ENCODE results near the gene CTXN1.
"Not testable (repeated sequence)": the region's sequence is repeated elsewhere in the genome, so short reads cannot be mapped to it uniquely, and the experiment has no call there.

The CTXN1 gene

GRCh38 chr19:7894612-7895309, 31.2 kb downstream of the CTXN1 start:
- DNase-seq (ENCODE audit: low read depth): no peak
- no peak overlapping the region for H3K4me3 ChIP-seq (ENCODE audit: low read length)
- peak; percentile 1 for TF ChIP-seq CTCF (conservative IDR thresholded peaks at IDR 0.05; ENCODE audit: low read depth, low read length)

GRCh38 chr19:7893362-7894101, 32.4 kb downstream of the CTXN1 start:
- H3K4me3 ChIP-seq (ENCODE audit: low read length): not testable (repeated sequence)
- DNase-seq (ENCODE audit: low read depth): peak; percentile 56

- TF ChIP-seq CTCF (conservative IDR thresholded peaks at IDR 0.05; ENCODE audit: low read depth, low read length): no peak
- H3K4me3 ChIP-seq (ENCODE audit: low read length): peak overlapping the region; percentile 71
- no peak for DNase-seq (ENCODE audit: low read depth)
Observed at GRCh38 chr19:7888826-7889217, 37.1 kb downstream of the CTXN1 start.

- DNase-seq (ENCODE audit: low read depth): no peak
- peak within 1 kb of the TSS; percentile 71 for H3K4me3 ChIP-seq (ENCODE audit: low read length)
- no peak for TF ChIP-seq CTCF (conservative IDR thresholded peaks at IDR 0.05; ENCODE audit: low read depth, low read length)
Observed at GRCh38 chr19:7888145-7888825, 37.6 kb downstream of the CTXN1 start, which contains the start of gene LRRC8E. Gene LRRC8E (plus strand): TSS chr19:7888510. CDS start chr19:7895604, 7,094 bp downstream.

GRCh38 chr19:7887408-7888144, 38.4 kb downstream of the CTXN1 start:
- TF ChIP-seq CTCF (conservative IDR thresholded peaks at IDR 0.05; ENCODE audit: low read depth, low read length): no peak
- peak overlapping the region; percentile 71 for H3K4me3 ChIP-seq (ENCODE audit: low read length)
- DNase-seq (ENCODE audit: low read depth): no peak

GRCh38 chr19:7885818-7886217, 40.1 kb downstream of the CTXN1 start:
- no peak for TF ChIP-seq CTCF (conservative IDR thresholded peaks at IDR 0.05; ENCODE audit: low read depth, low read length)
- DNase-seq (ENCODE audit: low read depth): no peak
- no peak overlapping the region for H3K4me3 ChIP-seq (ENCODE audit: low read length)
